Measurements from ENCODE around the gene ETS2. TPM values are rescaled to one million over a fixed set of nuclear protein-coding genes. Genes with fewer than 3 reads are reported as not detected.

Gene ETS2
- total RNA-seq, 1 experiment from 2014 or later, result 127 TPM

GRCh38 chr21:38810826-38811164 lies 5.1 kb downstream of the ETS2 start:
- intact Hi-C loops (cut with micrococcal nuclease), result loop anchor here (1.0 to 2.0 kb wide), 5 partner anchors 29 to 316 kb away; no protein-coding TSS in a partner anchor
- POLR2A ChIA-PET (ENCODE audit: unreplicated experiment), result interaction anchor here (0.6 kb wide), 1 partner anchor 8 kb away, joined by 4 read pairs; no protein-coding TSS in a partner anchor
- no peak for TF ChIP-seq EZH2 (IDR thresholded peaks at IDR 0.05; ENCODE audit: low read length, unreplicated experiment)
- TF ChIP-seq CTCF (conservative IDR thresholded peaks at IDR 0.05; ENCODE audit: low read depth, low read length), result no peak
- no peak for TF ChIP-seq EZH2phosphoT487 (IDR thresholded peaks at IDR 0.05; ENCODE audit: borderline replicate concordance, low read length)

GRCh38 chr21:38811257-38811656 lies 5.5 kb downstream of the ETS2 start:
- peaks cover 50% of the 10 kb centered on the region for H4K20me1 ChIP-seq (ENCODE audit: low read length)
- H3K9ac ChIP-seq (ENCODE audit: low read length), result peak overlapping the region; percentile 61
- POLR2A ChIA-PET (ENCODE audit: unreplicated experiment), result interaction anchor here (0.6 kb wide), 1 partner anchor 8 kb away, joined by 4 read pairs; no protein-coding TSS in a partner anchor
- no peaks in the 10 kb centered on the region for H3K9me2 ChIP-seq (replicated peaks; ENCODE audit: low read length)
- peaks cover 76% of the 10 kb centered on the region for H3K4me1 ChIP-seq (ENCODE audit: insufficient read depth, low read length)
- peaks cover 75% of the 10 kb centered on the region for H3K79me2 ChIP-seq (ENCODE audit: low read length)
- peak overlapping the region; percentile 25; the same call in 1 of the 2 replicates for H3K4me3 ChIP-seq (ENCODE audit: low read length)
- no peaks in the 10 kb centered on the region for H3K27me3 ChIP-seq (ENCODE audit: low read length)
- CTCF ChIA-PET, result interaction anchor here (0.6 to 0.8 kb wide), 3 partner anchors 9 to 314 kb away, joined by 4 to 5 read pairs (median 4); no protein-coding TSS in a partner anchor
- peak overlapping the region; percentile 49 for H3K4me2 ChIP-seq (ENCODE audit: low read length)
- peak; percentile 99 for DNase-seq
- H3F3A ChIP-seq (ENCODE audit: low read length, unreplicated experiment), result peaks cover 20% of the 10 kb centered on the region
- BruUV-seq (replicated peaks), result no TSS peak
- TF ChIP-seq EZH2phosphoT487 (IDR thresholded peaks at IDR 0.05; ENCODE audit: borderline replicate concordance, low read length) (no peak), CTCF (conservative IDR thresholded peaks at IDR 0.05; ENCODE audit: low read depth, low read length) (no peak)
- peak; percentile 41 for ATAC-seq
- H3K27ac ChIP-seq (ENCODE audit: low read length), result peak overlapping the region; percentile 98
- H3K9me3 ChIP-seq (ENCODE audit: low read length), result no peaks in the 10 kb centered on the region
- H2AFZ ChIP-seq (ENCODE audit: low read length), result no peak overlapping the region
- H3K36me3 ChIP-seq (ENCODE audit: low read depth, low read length), result peaks cover 74% of the 10 kb centered on the region
- intact Hi-C loops (cut with micrococcal nuclease), result loop anchor here (1.0 to 2.0 kb wide), 5 partner anchors 28 to 316 kb away; no protein-coding TSS in a partner anchor

More at GRCh38 chr21:38810826-38811164, 5.1 kb downstream of the ETS2 start:
- Histone ChIP-seq H3K79me2 (ENCODE audit: low read length) (peaks cover 77% of the 10 kb centered on the region), H3K9me2 (replicated peaks; ENCODE audit: low read length) (no peaks in the 10 kb centered on the region), H3K4me1 (ENCODE audit: insufficient read depth, low read length) (peaks cover 75% of the 10 kb centered on the region), H2AFZ (ENCODE audit: low read length) (no peak overlapping the region), H4K20me1 (ENCODE audit: low read length) (peaks cover 53% of the 10 kb centered on the region), H3F3A (ENCODE audit: low read length, unreplicated experiment) (peaks cover 20% of the 10 kb centered on the region), H3K9me3 (ENCODE audit: low read length) (no peaks in the 10 kb centered on the region), H3K27me3 (ENCODE audit: low read length) (no peaks in the 10 kb centered on the region), H3K4me3 (ENCODE audit: low read length) (peak overlapping the region; percentile 88), H3K36me3 (ENCODE audit: low read depth, low read length) (peaks cover 71% of the 10 kb centered on the region), H3K27ac (ENCODE audit: low read length) (peak overlapping the region; percentile 98), H3K9ac (ENCODE audit: low read length) (peak overlapping the region; percentile 38), H3K4me2 (ENCODE audit: low read length) (peak overlapping the region; percentile 91)
- TSS peak; percentile 21 for BruUV-seq (replicated peaks)
- ATAC-seq (peak; percentile 11), DNase-seq (no peak)
- CTCF ChIA-PET, result interaction anchor here (0.7 to 0.8 kb wide), 2 partner anchors 9 to 100 kb away, joined by 4 to 5 read pairs; no protein-coding TSS in a partner anchor

GRCh38 chr21:38813143-38813542 lies 7.4 kb downstream of the ETS2 start:
- Histone ChIP-seq H3K9me3 (ENCODE audit: low read length) (no peaks in the 10 kb centered on the region), H3F3A (ENCODE audit: low read length, unreplicated experiment) (peaks cover 20% of the 10 kb centered on the region), H2AFZ (ENCODE audit: low read length) (no peak overlapping the region), H4K20me1 (ENCODE audit: low read length) (peaks cover 37% of the 10 kb centered on the region), H3K9me2 (replicated peaks; ENCODE audit: low read length) (no peaks in the 10 kb centered on the region), H3K4me3 (ENCODE audit: low read length) (no peak overlapping the region), H3K9ac (ENCODE audit: low read length) (no peak overlapping the region), H3K4me2 (ENCODE audit: low read length) (no peak overlapping the region), H3K36me3 (ENCODE audit: low read depth, low read length) (peaks cover 79% of the 10 kb centered on the region), H3K4me1 (ENCODE audit: insufficient read depth, low read length) (peaks cover 86% of the 10 kb centered on the region), H3K27ac (ENCODE audit: low read length) (peak overlapping the region; percentile 21), H3K27me3 (ENCODE audit: low read length) (no peaks in the 10 kb centered on the region), H3K79me2 (ENCODE audit: low read length) (peaks cover 73% of the 10 kb centered on the region)
- TF ChIP-seq EZH2phosphoT487 (IDR thresholded peaks at IDR 0.05; ENCODE audit: borderline replicate concordance, low read length), result no peak
- no peak for TF ChIP-seq EZH2 (IDR thresholded peaks at IDR 0.05; ENCODE audit: low read length, unreplicated experiment)
- no peak for TF ChIP-seq CTCF (conservative IDR thresholded peaks at IDR 0.05; ENCODE audit: low read depth, low read length)
- intact Hi-C loops (cut with micrococcal nuclease), result no loop called here
- ATAC-seq, result no peak
- POLR2A ChIA-PET (ENCODE audit: unreplicated experiment), result no interaction called here
- CTCF ChIA-PET, result interaction anchor here (0.6 kb wide), 1 partner anchor 215 kb away, joined by 3 read pairs; no protein-coding TSS in a partner anchor
- DNase-seq, result no peak
- BruUV-seq (replicated peaks), result no TSS peak
